Subcutaneous abdominal adipose tissue (tissue), 5 donors: ENCODE data around the gene SSB.
"Not testable (repeated sequence)": the region's sequence is repeated elsewhere in the genome, so short reads cannot be mapped to it uniquely, and the experiment has no call there.

Source experiments
- H3K27ac ChIP-seq: one replicate; pipeline ENCODE4 v1.7.0; 2013; ENCODE audit warnings: low read depth, mild to moderate bottlenecking, inconsistent platforms, low read length, moderate library complexity
- H3K27me3 ChIP-seq, 5 donors: one replicate each; pipeline ENCODE4 v1.7.0; 2013; ENCODE audit warnings: low read length in 5 of 5, inconsistent platforms in 1 of 5; ENCODE audit not compliant: control insufficient read depth in 5 of 5, insufficient read depth in 4 of 5
- H3K36me3 ChIP-seq, 5 donors: one replicate each; pipeline ENCODE4 v1.7.0; 2013; ENCODE audit warnings: low read length in 5 of 5; ENCODE audit not compliant: control insufficient read depth in 5 of 5, insufficient read depth in 5 of 5
- H3K4me1 ChIP-seq, 5 donors: one replicate each; pipeline ENCODE4 v1.7.0; 2013; ENCODE audit warnings: low read length in 5 of 5, mild to moderate bottlenecking in 3 of 5, moderate library complexity in 1 of 5; ENCODE audit not compliant: control insufficient read depth in 5 of 5, insufficient read depth in 5 of 5
- H3K4me3 ChIP-seq, 5 donors: one replicate each; pipeline ENCODE4 v1.7.0; 2013; ENCODE audit warnings: low read length in 5 of 5, low read depth in 1 of 5
- H3K9ac ChIP-seq, 5 donors: one replicate each; pipeline ENCODE4 v1.7.0; 2013; ENCODE audit warnings: low read length in 5 of 5, mild to moderate bottlenecking in 4 of 5, moderate library complexity in 3 of 5
- H3K9me3 ChIP-seq, 5 donors: one replicate each; pipeline ENCODE4 v1.7.0; 2013; ENCODE audit warnings: low read length in 5 of 5; ENCODE audit not compliant: control insufficient read depth in 5 of 5
- donor health status: healthy.
- donor health status: healthy.
- donor health status: healthy.
- donor health status: healthy.
- donor health status: healthy.

SSB gene

DNA sequence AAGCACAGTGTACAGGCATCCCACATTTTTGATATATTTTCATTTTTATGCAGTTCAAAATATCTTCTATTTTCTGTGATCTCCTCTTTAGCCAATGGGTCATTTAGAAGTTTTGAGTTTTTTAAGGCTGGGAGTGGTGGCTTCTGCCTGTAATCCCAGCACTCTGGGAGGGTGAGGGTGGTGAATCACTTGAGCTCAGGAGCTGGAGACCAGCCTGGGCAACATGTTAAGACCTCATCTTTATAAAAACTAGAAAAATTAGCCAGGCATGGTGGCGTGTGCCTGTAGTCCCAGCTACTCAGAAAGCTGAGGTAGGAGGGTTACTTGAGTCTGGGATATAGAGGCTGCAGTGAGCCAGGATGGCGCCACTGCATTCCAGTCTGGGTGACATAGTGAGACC is 46.3 kb downstream of the SSB start:
- Histone ChIP-seq H3K27ac (no peak overlapping the region), H3K36me3 (peaks cover 0 to 9% (median 0%) of the 10 kb centered on the region in 5 donors), H3K9me3 (peaks cover 0 to 2% (median 0%) of the 10 kb centered on the region in 5 donors), H3K9ac (no peak overlapping the region), H3K4me1 (peaks cover 0 to 14% (median 9%) of the 10 kb centered on the region in 5 donors), H3K27me3 (no peaks in the 10 kb centered on the region), H3K4me3 (no peak overlapping the region)

- H3K27ac ChIP-seq, H3K4me3 ChIP-seq, H3K9me3 ChIP-seq, H3K36me3 ChIP-seq, H3K4me1 ChIP-seq, H3K27me3 ChIP-seq, H3K9ac ChIP-seq: not testable (repeated sequence)
These were observed 50.5 kb downstream of the SSB start for GRCh38 chr2:169848959-169849693.

DNA sequence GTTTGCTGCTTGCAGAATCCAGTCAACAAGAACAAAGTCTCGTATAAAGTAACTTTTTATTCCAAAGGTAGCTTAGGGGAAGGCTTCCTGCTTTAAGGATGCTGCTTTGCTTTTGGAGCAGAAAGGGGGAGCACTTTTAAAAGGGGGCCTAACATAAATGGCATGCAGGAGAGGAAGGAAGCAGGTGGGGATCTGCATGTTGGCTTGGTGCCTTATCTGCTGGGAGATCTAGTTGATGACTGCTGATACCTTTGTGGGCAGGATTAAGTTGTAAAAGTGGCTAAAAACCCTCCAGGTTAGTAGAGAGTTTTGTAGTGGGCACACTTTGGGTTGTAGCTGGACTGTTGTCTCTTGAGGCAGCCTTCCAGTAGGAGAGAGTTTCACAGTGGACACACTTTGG is 51.0 kb downstream of the SSB start:
- no peaks in the 10 kb centered on the region for H3K27me3 ChIP-seq
- no peak overlapping the region for H3K4me3 ChIP-seq
- H3K36me3 ChIP-seq, result peaks cover 0 to 3% (median 2%) of the 10 kb centered on the region in 5 donors
- H3K9me3 ChIP-seq, result peaks cover 0 to 2% (median 0%) of the 10 kb centered on the region in 5 donors
- H3K27ac ChIP-seq, result no peak overlapping the region
- H3K4me1 ChIP-seq, result peaks cover 0 to 6% (median 0%) of the 10 kb centered on the region in 5 donors
- H3K9ac ChIP-seq, result no peak overlapping the region

DNA sequence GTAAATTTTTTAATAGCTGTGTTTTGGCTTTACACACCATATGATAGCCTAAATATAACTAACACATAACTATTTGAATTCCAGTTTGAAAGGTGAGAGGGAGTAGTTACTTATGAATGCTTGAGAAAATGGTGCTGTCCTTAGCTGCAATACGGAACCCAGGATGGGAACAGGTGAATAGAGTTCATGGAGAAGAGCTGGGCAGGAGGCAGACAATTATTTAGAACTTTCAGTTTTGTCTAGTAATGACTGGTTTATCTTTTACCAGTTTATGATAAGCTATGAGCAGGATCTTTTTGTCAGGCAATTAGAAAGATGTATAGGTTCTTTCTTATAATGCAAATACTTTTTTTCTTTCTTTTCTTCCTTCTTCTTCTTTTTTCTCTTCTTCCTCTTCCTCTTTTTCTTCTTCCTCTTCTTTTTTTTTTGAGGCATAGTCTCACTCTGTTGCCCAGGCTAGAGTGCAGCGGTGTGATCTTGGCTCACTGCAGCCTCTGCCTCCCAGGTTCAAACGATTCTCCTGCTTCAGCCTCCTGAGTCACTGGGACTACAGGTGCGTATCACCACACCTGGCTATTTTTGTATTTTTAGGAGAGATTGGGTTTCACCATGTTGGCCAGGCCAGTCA is 54.5 kb downstream of the SSB start:
- H3K27me3 ChIP-seq, result no peaks in the 10 kb centered on the region
- H3K27ac ChIP-seq, result no peak overlapping the region
- peaks cover 0 to 3% (median 0%) of the 10 kb centered on the region in 5 donors for H3K4me1 ChIP-seq
- H3K9ac ChIP-seq, result no peak overlapping the region
- H3K36me3 ChIP-seq, result peaks cover 0 to 3% (median 2%) of the 10 kb centered on the region in 5 donors
- no peak overlapping the region for H3K4me3 ChIP-seq
- peaks cover 0 to 2% (median 0%) of the 10 kb centered on the region in 5 donors for H3K9me3 ChIP-seq

DNA sequence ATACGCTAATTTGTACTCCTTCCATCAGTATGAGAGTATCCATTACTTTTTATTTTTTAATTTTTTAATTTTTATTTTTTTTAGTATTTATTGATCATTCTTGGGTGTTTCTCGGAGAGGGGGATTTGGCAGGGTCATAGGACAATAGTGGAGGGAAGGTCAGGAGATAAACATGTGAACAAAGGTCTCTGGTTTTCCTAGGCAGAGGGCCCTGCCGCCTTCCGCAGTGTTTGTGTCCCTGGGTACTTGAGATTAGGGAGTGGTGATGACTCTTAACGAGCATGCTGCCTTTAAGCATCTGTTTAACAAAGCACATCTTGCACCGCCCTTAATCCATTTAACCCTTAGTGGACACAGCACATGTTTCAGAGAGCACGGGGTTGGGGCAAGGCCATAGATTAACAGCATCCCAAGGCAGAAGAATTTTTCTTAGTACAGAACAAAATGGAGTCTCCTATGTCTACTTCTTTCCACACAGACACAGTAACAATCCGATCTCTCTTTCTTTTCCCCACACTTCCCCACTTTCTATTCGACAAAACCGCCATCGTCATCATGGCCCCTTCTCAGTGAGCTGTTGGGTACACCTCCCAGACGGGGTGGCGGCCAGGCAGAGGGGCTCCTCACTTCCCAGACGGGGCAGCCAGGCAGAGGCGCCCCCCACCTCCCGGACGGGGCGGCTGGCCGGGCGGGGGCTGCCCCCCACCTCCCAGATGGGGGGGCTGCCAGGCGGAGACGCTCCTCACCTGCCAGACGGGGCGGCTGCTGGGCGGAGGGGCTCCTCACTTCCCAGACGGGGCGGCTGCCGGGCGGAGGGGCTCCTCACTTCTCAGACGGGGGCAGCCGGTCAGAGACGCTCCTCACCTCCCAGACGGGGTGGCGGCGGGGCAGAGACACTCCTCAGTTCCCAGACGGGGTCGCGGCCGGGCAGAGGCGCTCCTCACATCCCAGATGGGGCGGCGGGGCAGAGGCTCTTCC is 56.9 kb downstream of the SSB start:
- H3K27me3 ChIP-seq, H3K36me3 ChIP-seq, H3K9ac ChIP-seq: not testable (repeated sequence)

GRCh38 chr2:169859423-169859822 is 60.8 kb downstream of the SSB start:
- peaks cover 0 to 8% (median 0%) of the 10 kb centered on the region in 5 donors for H3K4me1 ChIP-seq
- H3K36me3 ChIP-seq, result no peaks in the 10 kb centered on the region
- no peaks in the 10 kb centered on the region for H3K27me3 ChIP-seq
- no peak overlapping the region for H3K27ac ChIP-seq
- H3K9ac ChIP-seq, result no peak overlapping the region
- H3K4me3 ChIP-seq, result no peak overlapping the region
- H3K9me3 ChIP-seq, result no peaks in the 10 kb centered on the region

More for the DNA sequence above, 56.9 kb downstream of the SSB start:
- not testable (repeated sequence) for H3K4me1 ChIP-seq, H3K9me3 ChIP-seq, H3K4me3 ChIP-seq, H3K27ac ChIP-seq

DNA sequence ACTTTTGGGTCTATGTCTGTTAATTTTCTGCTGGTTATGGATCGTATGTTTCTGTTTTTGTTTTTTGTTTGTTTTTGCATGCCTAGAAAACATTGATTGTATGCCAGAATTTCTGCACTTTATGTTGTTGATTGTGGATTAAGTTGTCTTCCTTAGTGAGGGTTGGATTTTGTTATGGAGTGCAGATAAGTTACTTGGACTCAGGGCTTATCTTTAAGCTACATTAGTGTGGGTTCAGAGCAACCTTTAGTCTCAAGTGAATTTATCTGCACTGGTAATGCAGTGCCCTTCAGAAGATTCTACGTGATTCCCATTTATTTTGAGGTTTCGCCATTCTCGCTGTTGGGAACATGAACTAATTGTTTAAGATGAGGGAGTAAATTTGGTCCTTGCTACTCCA is 61.5 kb downstream of the SSB start:
- no peaks in the 10 kb centered on the region for H3K9me3 ChIP-seq
- no peak overlapping the region for H3K27ac ChIP-seq
- H3K36me3 ChIP-seq, result no peaks in the 10 kb centered on the region
- peaks cover 0 to 8% (median 0%) of the 10 kb centered on the region in 5 donors for H3K4me1 ChIP-seq
- H3K9ac ChIP-seq, result no peak overlapping the region
- H3K27me3 ChIP-seq, result no peaks in the 10 kb centered on the region
- no peak overlapping the region for H3K4me3 ChIP-seq
